ENCODE measurements around the gene CBR1.

DNA sequence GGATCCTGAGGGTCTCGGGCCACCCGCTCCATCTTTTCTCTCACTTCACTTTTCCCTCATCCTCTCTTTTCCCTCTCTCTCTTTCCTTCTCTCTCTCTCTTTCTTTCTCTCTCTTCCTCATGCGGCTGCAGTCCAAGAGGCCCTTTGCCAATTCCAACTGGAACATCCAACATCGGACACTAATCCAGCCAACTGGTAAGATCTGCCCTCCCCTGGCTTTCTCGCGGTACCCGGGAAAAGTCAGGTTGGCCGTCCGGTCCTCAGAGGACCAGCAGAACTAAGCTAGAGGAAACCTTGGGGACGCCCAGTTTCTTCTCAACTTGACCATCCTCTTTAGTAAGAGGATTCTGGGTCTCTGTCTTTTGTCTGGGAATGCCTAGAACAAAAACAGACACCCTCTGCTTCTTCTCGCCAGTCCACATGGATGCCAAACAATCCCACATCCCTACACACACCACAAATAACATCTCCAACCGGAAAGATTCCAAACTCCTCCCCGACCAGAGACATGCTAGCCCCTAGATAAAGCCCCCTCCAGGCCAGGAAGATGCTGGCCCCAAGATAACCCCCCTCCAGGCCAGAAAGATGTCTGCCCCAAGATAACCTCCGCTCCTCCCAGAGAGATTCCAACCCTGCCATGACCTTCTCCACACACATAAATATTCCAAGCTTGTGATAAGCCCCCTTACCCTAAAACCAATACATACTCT lies 6.3 kb upstream of the CBR1 start:
- TF ChIP-seq, protein P1, sequence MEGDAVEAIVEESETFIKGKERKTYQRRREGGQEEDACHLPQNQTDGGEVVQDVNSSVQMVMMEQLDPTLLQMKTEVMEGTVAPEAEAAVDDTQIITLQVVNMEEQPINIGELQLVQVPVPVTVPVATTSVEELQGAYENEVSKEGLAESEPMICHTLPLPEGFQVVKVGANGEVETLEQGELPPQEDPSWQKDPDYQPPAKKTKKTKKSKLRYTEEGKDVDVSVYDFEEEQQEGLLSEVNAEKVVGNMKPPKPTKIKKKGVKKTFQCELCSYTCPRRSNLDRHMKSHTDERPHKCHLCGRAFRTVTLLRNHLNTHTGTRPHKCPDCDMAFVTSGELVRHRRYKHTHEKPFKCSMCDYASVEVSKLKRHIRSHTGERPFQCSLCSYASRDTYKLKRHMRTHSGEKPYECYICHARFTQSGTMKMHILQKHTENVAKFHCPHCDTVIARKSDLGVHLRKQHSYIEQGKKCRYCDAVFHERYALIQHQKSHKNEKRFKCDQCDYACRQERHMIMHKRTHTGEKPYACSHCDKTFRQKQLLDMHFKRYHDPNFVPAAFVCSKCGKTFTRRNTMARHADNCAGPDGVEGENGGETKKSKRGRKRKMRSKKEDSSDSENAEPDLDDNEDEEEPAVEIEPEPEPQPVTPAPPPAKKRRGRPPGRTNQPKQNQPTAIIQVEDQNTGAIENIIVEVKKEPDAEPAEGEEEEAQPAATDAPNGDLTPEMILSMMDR (IDR thresholded peaks at IDR 0.05) = no peak
- no peak for TF ChIP-seq EZH2 (IDR thresholded peaks at IDR 0.05; ENCODE audit: borderline replicate concordance, insufficient read depth, low read depth, low read length, poor library complexity, severe bottlenecking)

All from B cell (primary cell).